T-helper 1 cell (primary cell): Measurements from ENCODE around the gene PLEKHA8.

Source experiments
- DNase-seq, 5 donors: peaks; one replicate each; pipeline ENCODE4 v3.0.0-alpha.2; 2012 to 2020

PLEKHA8 gene

GRCh38 chr7:30112103-30112713, 84.0 kb downstream of the PLEKHA8 start:
- no peak for DNase-seq

GRCh38 chr7:30113144-30113543, 84.9 kb downstream of the PLEKHA8 start:
- DNase-seq: no peak

GRCh38 chr7:30114536-30115238, 86.5 kb downstream of the PLEKHA8 start:
- no peak for DNase-seq

GRCh38 chr7:30115709-30116297, 87.6 kb downstream of the PLEKHA8 start:
- DNase-seq: no peak

GRCh38 chr7:30116771-30117170, 88.6 kb downstream of the PLEKHA8 start:
- no peak for DNase-seq

GRCh38 chr7:30117896-30118295, 89.7 kb downstream of the PLEKHA8 start:
- DNase-seq: no peak

- no peak for DNase-seq
Observed at GRCh38 chr7:30119890-30120577, 91.8 kb downstream of the PLEKHA8 start.

GRCh38 chr7:30133736-30134610, 105.8 kb downstream of the PLEKHA8 start:
- no peak for DNase-seq

- DNase-seq: peak; percentile 78 to 88 (median 84)
Observed at GRCh38 chr7:30134611-30135300, 106.5 kb downstream of the PLEKHA8 start, which contains the start of gene MTURN. MTURN (plus strand) TSS chr7:30134986; CDS start chr7:30135137, 151 bp downstream.

- DNase-seq: peak in 4 of 5 donors; percentile 26 to 49 (median 43)
Observed at GRCh38 chr7:30135301-30136116, 107.3 kb downstream of the PLEKHA8 start.

- DNase-seq: no peak
Observed at GRCh38 chr7:30136117-30136731, 108.0 kb downstream of the PLEKHA8 start.

- DNase-seq: no peak
Observed at GRCh38 chr7:30136743-30137485, 108.7 kb downstream of the PLEKHA8 start.

- no peak for DNase-seq
Observed at GRCh38 chr7:30139836-30140384, 111.7 kb downstream of the PLEKHA8 start.

GRCh38 chr7:30140456-30140855, 112.2 kb downstream of the PLEKHA8 start:
- no peak for DNase-seq

GRCh38 chr7:30142710-30143109, 114.5 kb downstream of the PLEKHA8 start:
- no peak for DNase-seq

GRCh38 chr7:30143748-30144251, 115.6 kb downstream of the PLEKHA8 start:
- no peak for DNase-seq

- DNase-seq: no peak
Observed at GRCh38 chr7:30144657-30145306, 116.6 kb downstream of the PLEKHA8 start.

GRCh38 chr7:30145426-30145970, 117.3 kb downstream of the PLEKHA8 start:
- no peak for DNase-seq
